IMR-90 (cell line): ENCODE measurements around the gene MAP6.

Experiments
- CHD1 ChIP-seq: IDR thresholded peaks from 2 replicates; pipeline ENCODE4 v1.6.1; 2012; ENCODE audit warnings: low read depth, low read length, improper control_type of control experiment
- MAZ ChIP-seq: IDR thresholded peaks from 2 replicates; pipeline ENCODE4 v1.6.1; 2012; ENCODE audit warnings: low read depth, mild to moderate bottlenecking, low read length, improper control_type of control experiment, moderate library complexity, borderline replicate concordance
- MXI1 ChIP-seq: IDR thresholded peaks from 2 replicates; pipeline ENCODE4 v1.6.1; 2012; ENCODE audit warnings: low read depth, mild to moderate bottlenecking, low read length, moderate library complexity, borderline replicate concordance
- POLR2A ChIP-seq: IDR thresholded peaks from 2 replicates; pipeline ENCODE4 v1.6.1; 2012; ENCODE audit warnings: mild to moderate bottlenecking, low read depth, low read length
- RFX5 ChIP-seq: IDR thresholded peaks from 2 replicates; pipeline ENCODE4 v1.8.0; 2012; ENCODE audit warnings: low read depth, mild to moderate bottlenecking, low read length, moderate library complexity
- SMC3 ChIP-seq: fragments of 150-350 bp; IDR thresholded peaks from 2 replicates; pipeline ENCODE4 v1.6.1; 2016; ENCODE audit warnings: low read depth, mild to moderate bottlenecking, antibody characterized with exemption, low read length, moderate library complexity
- TF ChIP-seq, protein P1 (sequence below): conservative IDR thresholded peaks from 2 replicates; pipeline ENCODE4 v1.5.1; 2012; ENCODE audit warnings: mild to moderate bottlenecking, low read depth, low read length, improper control_type of control experiment

DNA sequence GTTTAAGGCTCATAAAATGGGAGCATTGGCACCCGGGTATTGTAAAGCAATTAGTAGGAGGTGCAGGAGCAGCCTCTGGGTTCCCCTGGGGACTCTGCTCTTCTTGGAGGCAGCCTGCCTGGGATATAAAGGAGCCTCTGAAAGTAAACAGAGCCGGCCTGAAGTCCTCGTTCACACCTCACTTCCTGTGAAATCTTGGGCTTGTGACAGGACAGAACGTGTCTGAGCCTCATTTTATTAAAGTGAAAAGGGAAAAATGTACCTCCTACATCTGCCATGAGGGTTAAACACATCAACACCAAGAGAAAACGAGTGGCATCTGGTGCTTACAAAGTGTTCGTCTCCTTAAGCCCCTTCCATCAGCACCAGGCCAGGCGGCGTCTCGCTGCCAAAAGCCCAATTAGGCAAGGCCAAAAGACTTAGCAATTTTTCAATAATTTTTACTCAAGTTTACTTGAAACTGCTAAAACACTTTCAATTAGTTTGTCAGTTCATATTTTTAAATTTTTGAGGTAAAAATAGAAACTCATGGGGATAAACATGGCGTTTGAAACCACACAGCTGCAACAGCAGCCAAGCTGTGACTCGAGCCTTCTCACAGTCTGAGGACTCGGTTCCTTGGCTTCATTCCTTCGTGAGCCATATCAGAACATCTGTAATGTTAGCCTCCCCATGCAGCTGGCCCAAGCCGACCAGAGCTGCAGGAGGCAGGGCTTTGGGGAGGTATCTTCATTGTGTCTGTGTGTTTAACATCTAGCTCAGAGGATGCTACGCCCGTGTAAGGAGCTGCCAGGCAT lies 33.6 kb downstream of the MAP6 start:
- TF ChIP-seq, protein P1, sequence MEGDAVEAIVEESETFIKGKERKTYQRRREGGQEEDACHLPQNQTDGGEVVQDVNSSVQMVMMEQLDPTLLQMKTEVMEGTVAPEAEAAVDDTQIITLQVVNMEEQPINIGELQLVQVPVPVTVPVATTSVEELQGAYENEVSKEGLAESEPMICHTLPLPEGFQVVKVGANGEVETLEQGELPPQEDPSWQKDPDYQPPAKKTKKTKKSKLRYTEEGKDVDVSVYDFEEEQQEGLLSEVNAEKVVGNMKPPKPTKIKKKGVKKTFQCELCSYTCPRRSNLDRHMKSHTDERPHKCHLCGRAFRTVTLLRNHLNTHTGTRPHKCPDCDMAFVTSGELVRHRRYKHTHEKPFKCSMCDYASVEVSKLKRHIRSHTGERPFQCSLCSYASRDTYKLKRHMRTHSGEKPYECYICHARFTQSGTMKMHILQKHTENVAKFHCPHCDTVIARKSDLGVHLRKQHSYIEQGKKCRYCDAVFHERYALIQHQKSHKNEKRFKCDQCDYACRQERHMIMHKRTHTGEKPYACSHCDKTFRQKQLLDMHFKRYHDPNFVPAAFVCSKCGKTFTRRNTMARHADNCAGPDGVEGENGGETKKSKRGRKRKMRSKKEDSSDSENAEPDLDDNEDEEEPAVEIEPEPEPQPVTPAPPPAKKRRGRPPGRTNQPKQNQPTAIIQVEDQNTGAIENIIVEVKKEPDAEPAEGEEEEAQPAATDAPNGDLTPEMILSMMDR: no peak
- TF ChIP-seq CHD1: no peak
- TF ChIP-seq MAZ: no peak
- no peak for TF ChIP-seq POLR2A
- no peak for TF ChIP-seq SMC3
- no peak for TF ChIP-seq MXI1
- no peak for TF ChIP-seq RFX5
